ENCODE measurements around the gene RAB11A.

The RAB11A gene

DNA sequence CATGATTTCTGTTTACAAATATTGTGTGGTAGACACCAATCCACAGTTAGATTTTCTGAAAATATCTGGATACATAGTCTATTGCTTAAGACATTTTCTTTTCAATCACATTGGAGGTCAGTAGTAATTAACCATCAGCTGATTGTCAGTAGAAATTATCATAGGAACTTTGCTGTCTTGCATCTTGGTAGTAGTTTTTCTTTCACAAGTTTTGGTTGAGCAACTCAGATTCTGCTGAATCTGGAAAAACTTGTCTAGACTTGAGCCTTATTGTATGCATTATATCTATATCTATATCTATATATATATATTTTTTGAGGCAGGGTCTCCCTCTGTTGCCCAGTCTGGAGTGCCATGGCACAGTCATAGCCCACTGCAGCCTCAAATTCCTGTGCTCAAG lies 4.0 kb downstream of the RAB11A start:
- no peak for DNase-seq (ENCODE audit: low read depth)
- H3K4me3 ChIP-seq (ENCODE audit: low read depth, low read length) = no peak overlapping the region
- TF ChIP-seq, protein P1, sequence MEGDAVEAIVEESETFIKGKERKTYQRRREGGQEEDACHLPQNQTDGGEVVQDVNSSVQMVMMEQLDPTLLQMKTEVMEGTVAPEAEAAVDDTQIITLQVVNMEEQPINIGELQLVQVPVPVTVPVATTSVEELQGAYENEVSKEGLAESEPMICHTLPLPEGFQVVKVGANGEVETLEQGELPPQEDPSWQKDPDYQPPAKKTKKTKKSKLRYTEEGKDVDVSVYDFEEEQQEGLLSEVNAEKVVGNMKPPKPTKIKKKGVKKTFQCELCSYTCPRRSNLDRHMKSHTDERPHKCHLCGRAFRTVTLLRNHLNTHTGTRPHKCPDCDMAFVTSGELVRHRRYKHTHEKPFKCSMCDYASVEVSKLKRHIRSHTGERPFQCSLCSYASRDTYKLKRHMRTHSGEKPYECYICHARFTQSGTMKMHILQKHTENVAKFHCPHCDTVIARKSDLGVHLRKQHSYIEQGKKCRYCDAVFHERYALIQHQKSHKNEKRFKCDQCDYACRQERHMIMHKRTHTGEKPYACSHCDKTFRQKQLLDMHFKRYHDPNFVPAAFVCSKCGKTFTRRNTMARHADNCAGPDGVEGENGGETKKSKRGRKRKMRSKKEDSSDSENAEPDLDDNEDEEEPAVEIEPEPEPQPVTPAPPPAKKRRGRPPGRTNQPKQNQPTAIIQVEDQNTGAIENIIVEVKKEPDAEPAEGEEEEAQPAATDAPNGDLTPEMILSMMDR (IDR thresholded peaks at IDR 0.05; ENCODE audit: insufficient read depth, low read depth, low read length, missing control alignments) = no peak

DNA sequence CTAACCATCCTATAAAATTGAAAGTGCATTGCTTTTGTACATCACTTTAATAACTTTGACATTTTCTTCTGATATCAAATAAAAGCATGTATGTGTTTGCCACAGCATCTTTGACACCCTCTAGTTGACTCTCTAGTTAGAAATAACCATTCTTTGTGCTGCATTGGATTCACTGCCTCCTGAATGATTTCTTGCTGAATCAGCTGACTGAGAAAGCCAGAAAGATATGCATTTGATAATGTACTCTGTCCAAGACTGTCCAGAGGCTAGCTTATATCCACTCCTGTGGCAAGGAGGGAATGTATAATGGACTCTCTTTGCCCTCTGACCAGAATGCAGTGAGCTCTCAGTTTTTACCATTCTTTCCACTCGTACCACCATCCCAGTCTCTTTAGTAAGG lies 6.2 kb downstream of the RAB11A start:
- no peak for DNase-seq (ENCODE audit: low read depth)
- TF ChIP-seq, protein P1 (IDR thresholded peaks at IDR 0.05; ENCODE audit: insufficient read depth, low read depth, low read length, missing control alignments) = no peak
- no peak overlapping the region for H3K4me3 ChIP-seq (ENCODE audit: low read depth, low read length)

DNA sequence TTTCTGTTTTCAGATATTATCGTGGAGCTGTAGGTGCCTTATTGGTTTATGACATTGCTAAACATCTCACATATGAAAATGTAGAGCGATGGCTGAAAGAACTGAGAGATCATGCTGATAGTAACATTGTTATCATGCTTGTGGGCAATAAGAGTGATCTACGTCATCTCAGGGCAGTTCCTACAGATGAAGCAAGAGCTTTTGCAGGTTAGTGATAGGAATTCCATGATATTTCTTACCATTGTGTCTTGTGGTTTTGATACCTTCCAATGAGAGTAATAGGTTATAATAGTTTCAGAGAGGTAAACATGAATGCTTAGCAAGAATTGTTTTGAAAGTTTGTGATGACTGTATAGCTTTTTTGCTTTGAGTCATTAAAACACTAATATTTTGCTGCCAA lies 8.5 kb downstream of the RAB11A start:
- DNase-seq (ENCODE audit: low read depth) = no peak
- TF ChIP-seq, protein P1 (IDR thresholded peaks at IDR 0.05; ENCODE audit: insufficient read depth, low read depth, low read length, missing control alignments) = no peak
- no peak overlapping the region for H3K4me3 ChIP-seq (ENCODE audit: low read depth, low read length)

DNA sequence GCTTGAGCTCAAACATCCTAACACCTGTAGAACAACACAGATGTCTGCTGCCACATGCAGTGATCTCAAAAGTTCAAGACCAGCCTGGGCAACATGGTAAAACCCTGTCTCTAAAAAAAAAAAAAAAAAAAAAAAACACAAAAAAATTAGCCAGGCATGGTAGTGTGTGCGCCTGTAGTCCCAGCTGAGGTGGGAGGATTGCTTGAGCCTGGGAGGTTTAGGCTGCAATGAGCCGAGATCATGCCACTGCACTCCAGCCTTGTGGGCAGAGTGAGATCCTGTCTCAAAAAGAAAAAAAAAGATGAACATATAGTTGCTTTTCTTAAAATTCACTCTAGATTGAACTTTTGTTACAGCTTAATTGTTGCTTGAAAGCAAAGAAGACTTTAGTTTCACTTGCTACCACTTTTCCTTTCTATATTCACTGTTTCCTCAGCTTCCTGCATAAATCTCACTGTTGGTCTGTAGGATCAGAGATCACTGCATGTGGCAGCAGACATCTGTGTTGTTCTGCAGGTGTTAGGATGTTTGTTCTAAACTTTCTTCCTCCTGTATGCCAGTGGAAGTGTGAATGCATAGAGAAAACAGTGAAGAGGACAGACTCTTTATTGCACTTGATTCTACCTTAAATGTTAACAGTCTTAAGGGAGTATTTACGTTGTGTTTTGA lies 12.6 kb downstream of the RAB11A start:
- DNase-seq (ENCODE audit: low read depth) = peak; percentile 18
- no peak overlapping the region for H3K4me3 ChIP-seq (ENCODE audit: low read depth, low read length)
- TF ChIP-seq, protein P1 (IDR thresholded peaks at IDR 0.05; ENCODE audit: insufficient read depth, low read depth, low read length, missing control alignments) = no peak

GRCh38 chr15:65883571-65883970 lies 14.3 kb downstream of the RAB11A start:
- no peak for DNase-seq (ENCODE audit: low read depth)
- H3K4me3 ChIP-seq (ENCODE audit: low read depth, low read length) = no peak overlapping the region
- TF ChIP-seq, protein P1 (IDR thresholded peaks at IDR 0.05; ENCODE audit: insufficient read depth, low read depth, low read length, missing control alignments) = no peak

- TF ChIP-seq, protein P1 (IDR thresholded peaks at IDR 0.05; ENCODE audit: insufficient read depth, low read depth, low read length, missing control alignments) = no peak
- DNase-seq (ENCODE audit: low read depth) = no peak
- H3K4me3 ChIP-seq (ENCODE audit: low read depth, low read length) = no peak overlapping the region
These were observed 15.2 kb downstream of the RAB11A start for GRCh38 chr15:65884511-65884910.

GRCh38 chr15:65885668-65886218 lies 16.5 kb downstream of the RAB11A start:
- DNase-seq (ENCODE audit: low read depth) = no peak
- H3K4me3 ChIP-seq (ENCODE audit: low read depth, low read length) = no peak overlapping the region
- TF ChIP-seq, protein P1 (IDR thresholded peaks at IDR 0.05; ENCODE audit: insufficient read depth, low read depth, low read length, missing control alignments) = no peak

Data from GM12865 (cell line).